CD4-positive, alpha-beta T cell (primary cell): Measurements from ENCODE around the gene HSPG2. TPM values are rescaled to one million over a fixed set of nuclear protein-coding genes. Genes with fewer than 3 reads are reported as not detected.

Source experiments
- ATAC-seq: fragments of 200-7000 bp; cut with Tn5 transposase; one replicate; pipeline ENCODE4 v1.10.0; 2022; ENCODE audit warnings: mild to moderate bottlenecking; ENCODE audit not compliant: poor library complexity
- CTCF ChIA-PET: fragments of 350-600 bp; sonication (Branson Sonifier 250); formaldehyde crosslinking; loops from one replicate; lab custom pipeline; 2021; ENCODE audit warnings: antibody characterized with exemption, inconsistent platforms; lab: Charles Lee
- POLR2A ChIA-PET: fragments of 350-600 bp; sonication (Branson Sonifier 250); formaldehyde crosslinking; loops from one replicate; lab custom pipeline; 2021; ENCODE audit warnings: antibody characterized with exemption, inconsistent platforms; lab: Charles Lee
- DNase-seq, 14 experiments: peaks; one replicate each; pipeline ENCODE4 v3.0.0-alpha.2; 2013 to 2020; ENCODE audit warnings: mixed read lengths in 2 of 14
- H3K27ac ChIP-seq, 2 donors: one replicate each; pipeline versions ENCODE4 v1.5.1 to v1.7.0; 2013; ENCODE audit warnings: low read length in 2 of 2, low read depth in 1 of 2, mild to moderate bottlenecking in 1 of 2
- H3K27me3 ChIP-seq, 2 experiments: 1 replicate in 1 of 2; 2 replicates in 1 of 2; pipeline versions ENCODE4 v1.6.1 to v1.7.0; 2013; ENCODE audit warnings: low read length in 2 of 2, control low read depth in 1 of 2, mild to moderate bottlenecking in 1 of 2, moderate library complexity in 1 of 2; ENCODE audit not compliant: insufficient read depth in 2 of 2, control insufficient read depth in 1 of 2
- H3K36me3 ChIP-seq: one replicate; pipeline ENCODE4 v1.6.1; 2013; ENCODE audit warnings: low read length, control low read depth; ENCODE audit not compliant: insufficient read depth
- H3K4me1 ChIP-seq: one replicate; pipeline ENCODE4 v1.6.1; 2013; ENCODE audit warnings: low read length, control low read depth; ENCODE audit not compliant: insufficient read depth
- H3K4me3 ChIP-seq: one replicate; pipeline ENCODE4 v1.5.1; 2013; ENCODE audit warnings: mild to moderate bottlenecking, low read length, moderate library complexity
- H3K9me3 ChIP-seq, 2 experiments: 1 replicate in 1 of 2; 2 replicates in 1 of 2; pipeline versions ENCODE4 v1.6.1 to v1.7.0; 2013; ENCODE audit warnings: low read length in 2 of 2, mild to moderate bottlenecking in 2 of 2, control low read depth in 1 of 2, moderate library complexity in 1 of 2; ENCODE audit not compliant: control insufficient read depth in 1 of 2, insufficient read depth in 1 of 2
- H3K27ac Mint-ChIP-seq: one replicate; pipeline ENCODE4 v1.8.0; 2020; ENCODE audit warnings: mixed read lengths
- H3K27me3 Mint-ChIP-seq: one replicate; pipeline ENCODE4 v1.8.0; 2021; ENCODE audit warnings: mixed read lengths
- H3K36me3 Mint-ChIP-seq: one replicate; pipeline ENCODE4 v1.8.0; 2021; ENCODE audit warnings: low read depth, mixed read lengths
- H3K4me1 Mint-ChIP-seq: one replicate; pipeline ENCODE4 v1.8.0; 2021; ENCODE audit warnings: low read depth, mixed read lengths
- H3K4me3 Mint-ChIP-seq: one replicate; pipeline ENCODE4 v1.8.0; 2020; ENCODE audit warnings: mild to moderate bottlenecking, mixed read lengths
- H3K9me3 Mint-ChIP-seq: one replicate; pipeline ENCODE4 v1.8.0; 2020; ENCODE audit warnings: mixed read lengths
- intact Hi-C, 2 experiments: fragments of 100-400 bp; cut with DNase I in 1 of 2; cut with micrococcal nuclease in 1 of 2; formaldehyde crosslinking; loops; one replicate each; pipeline versions ENCODE4 v1.15.1 to v1.9.0; 2023 to 2025; cut with DNase I, micrococcal nuclease
- total RNA-seq, 174 experiments: library from RNA in 2 of 174; stranded (reverse) in 2 of 174; gene quantifications; one replicate each; pipeline ENCODE4 v1.2.3 and lab custom pipeline; 2021 to 2026
- TF ChIP-seq, protein P1 (sequence below): fragments of 200-600 bp; IDR thresholded peaks from one replicate; pipeline ENCODE4 v1.8.0; 2022; ENCODE audit warnings: antibody characterized with exemption, mild to moderate bottlenecking

HSPG2 gene
- total RNA-seq, 2 experiments from 2014 or later: 10.8 to 11.0 TPM

DNA sequence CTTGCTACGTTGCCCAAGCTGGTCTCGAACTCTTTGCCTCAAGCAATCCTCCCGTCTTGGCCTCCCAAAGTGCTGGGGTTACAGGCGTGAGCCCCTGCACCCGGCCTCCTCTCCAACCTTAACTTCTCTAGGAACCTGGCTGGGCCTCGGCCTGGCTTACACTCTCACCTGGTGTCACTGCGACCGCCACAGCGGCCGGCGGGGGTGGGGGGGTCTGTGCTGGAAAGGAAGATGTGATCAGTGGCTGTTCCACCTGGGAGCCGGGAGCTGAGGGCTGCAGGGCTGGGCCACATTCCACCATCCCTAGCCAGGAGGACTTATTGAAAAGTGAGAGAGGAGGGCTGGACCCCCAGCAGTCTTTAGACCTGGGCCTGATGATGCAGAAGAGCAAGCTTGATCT, 48.6 kb downstream of the HSPG2 start:
- Histone ChIP-seq H3K4me3 (no peak overlapping the region), H3K27me3 (no peaks in the 10 kb centered on the region), H3K27ac (no peak overlapping the region), H3K9me3 (no peaks in the 10 kb centered on the region), H3K36me3 (no peaks in the 10 kb centered on the region), H3K4me1 (no peaks in the 10 kb centered on the region)
- no peak overlapping the region for H3K4me3 Mint-ChIP-seq
- POLR2A ChIA-PET: no interaction called here
- no peaks in the 10 kb centered on the region for H3K4me1 Mint-ChIP-seq
- ATAC-seq (no peak), DNase-seq (no peak)
- TF ChIP-seq, protein P1, sequence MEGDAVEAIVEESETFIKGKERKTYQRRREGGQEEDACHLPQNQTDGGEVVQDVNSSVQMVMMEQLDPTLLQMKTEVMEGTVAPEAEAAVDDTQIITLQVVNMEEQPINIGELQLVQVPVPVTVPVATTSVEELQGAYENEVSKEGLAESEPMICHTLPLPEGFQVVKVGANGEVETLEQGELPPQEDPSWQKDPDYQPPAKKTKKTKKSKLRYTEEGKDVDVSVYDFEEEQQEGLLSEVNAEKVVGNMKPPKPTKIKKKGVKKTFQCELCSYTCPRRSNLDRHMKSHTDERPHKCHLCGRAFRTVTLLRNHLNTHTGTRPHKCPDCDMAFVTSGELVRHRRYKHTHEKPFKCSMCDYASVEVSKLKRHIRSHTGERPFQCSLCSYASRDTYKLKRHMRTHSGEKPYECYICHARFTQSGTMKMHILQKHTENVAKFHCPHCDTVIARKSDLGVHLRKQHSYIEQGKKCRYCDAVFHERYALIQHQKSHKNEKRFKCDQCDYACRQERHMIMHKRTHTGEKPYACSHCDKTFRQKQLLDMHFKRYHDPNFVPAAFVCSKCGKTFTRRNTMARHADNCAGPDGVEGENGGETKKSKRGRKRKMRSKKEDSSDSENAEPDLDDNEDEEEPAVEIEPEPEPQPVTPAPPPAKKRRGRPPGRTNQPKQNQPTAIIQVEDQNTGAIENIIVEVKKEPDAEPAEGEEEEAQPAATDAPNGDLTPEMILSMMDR: no peak
- H3K27me3 Mint-ChIP-seq: no peaks in the 10 kb centered on the region
- no peaks in the 10 kb centered on the region for H3K36me3 Mint-ChIP-seq
- H3K9me3 Mint-ChIP-seq: no peaks in the 10 kb centered on the region
- CTCF ChIA-PET: no interaction called here
- no peak overlapping the region for H3K27ac Mint-ChIP-seq
- intact Hi-C loops: no loop called here

DNA sequence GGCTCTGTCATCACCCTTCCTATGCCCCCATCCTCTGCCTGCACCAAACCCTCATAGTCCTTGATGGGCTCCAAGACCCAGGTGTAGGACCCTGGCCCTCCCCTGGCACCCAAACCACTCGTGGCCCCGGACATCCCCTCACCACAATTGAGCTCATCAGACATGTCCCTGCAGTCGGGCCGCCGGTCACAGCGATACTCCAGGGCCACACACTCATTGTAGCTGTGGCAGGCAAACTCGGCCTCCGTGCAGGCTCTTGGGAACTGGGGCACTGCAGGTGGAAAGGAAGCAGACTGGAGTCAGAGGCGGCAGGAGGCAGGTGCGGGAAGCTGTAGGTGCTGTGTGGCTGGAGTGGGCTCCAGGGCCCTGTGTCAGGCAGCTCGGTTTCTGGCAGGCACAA, 49.3 kb downstream of the HSPG2 start:
- no peaks in the 10 kb centered on the region for H3K27me3 ChIP-seq
- ATAC-seq (no peak), DNase-seq (no peak)
- Mint-ChIP-seq H3K9me3 (no peaks in the 10 kb centered on the region), H3K36me3 (no peaks in the 10 kb centered on the region), H3K4me3 (no peak overlapping the region), H3K4me1 (no peaks in the 10 kb centered on the region), H3K27ac (no peak overlapping the region), H3K27me3 (no peaks in the 10 kb centered on the region)
- no peaks in the 10 kb centered on the region for H3K9me3 ChIP-seq
- TF ChIP-seq, protein P1: no peak
- H3K4me3 ChIP-seq: no peak overlapping the region
- POLR2A ChIA-PET: no interaction called here
- H3K36me3 ChIP-seq: no peaks in the 10 kb centered on the region
- CTCF ChIA-PET: no interaction called here
- intact Hi-C loops: no loop called here
- no peaks in the 10 kb centered on the region for H3K4me1 ChIP-seq
- H3K27ac ChIP-seq: no peak overlapping the region

DNA sequence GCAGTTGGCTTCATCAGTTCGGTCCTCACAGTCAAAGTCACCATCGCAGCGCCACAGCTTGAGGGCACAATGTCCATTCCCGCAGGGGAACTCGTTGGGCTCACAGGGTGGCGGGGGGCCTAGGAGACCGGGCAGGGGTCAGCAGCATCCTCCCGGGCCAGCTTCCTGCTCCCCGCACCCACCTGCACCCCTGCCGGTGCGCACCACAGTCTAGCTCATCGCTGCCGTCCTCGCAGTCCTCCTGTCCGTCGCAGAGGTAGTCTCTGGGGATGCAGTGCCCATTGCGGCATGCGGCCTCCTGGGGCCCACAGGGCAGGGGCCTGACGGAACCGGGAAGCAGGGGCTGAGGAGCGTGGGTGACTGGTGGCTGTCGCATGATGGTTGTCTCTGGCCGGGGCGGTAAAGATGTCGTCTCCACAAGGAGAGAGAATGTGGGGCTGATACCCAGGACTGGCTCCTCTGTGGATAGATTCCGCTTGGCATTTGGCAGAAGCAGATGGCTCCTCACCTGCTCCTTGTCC, 49.8 kb downstream of the HSPG2 start:
- Mint-ChIP-seq H3K27me3 (no peaks in the 10 kb centered on the region), H3K4me1 (no peaks in the 10 kb centered on the region), H3K4me3 (no peak overlapping the region), H3K36me3 (no peaks in the 10 kb centered on the region), H3K27ac (no peak overlapping the region), H3K9me3 (no peaks in the 10 kb centered on the region)
- TF ChIP-seq, protein P1: no peak
- POLR2A ChIA-PET: no interaction called here
- Histone ChIP-seq H3K9me3 (no peaks in the 10 kb centered on the region), H3K4me1 (no peaks in the 10 kb centered on the region), H3K36me3 (no peaks in the 10 kb centered on the region), H3K27me3 (no peaks in the 10 kb centered on the region), H3K4me3 (no peak overlapping the region), H3K27ac (no peak overlapping the region)
- CTCF ChIA-PET: no interaction called here
- no peak for ATAC-seq
- no peak for DNase-seq
- intact Hi-C loops: no loop called here
